HG03432 (cell line): ENCODE results near the gene IQCK.
"Not testable (repeated sequence)": the region's sequence is repeated elsewhere in the genome, so short reads cannot be mapped to it uniquely, and the experiment has no call there.

ENCODE experiments used
- ATAC-seq: cut with Tn5 transposase; IDR thresholded peaks from one replicate; pipeline ENCODE4 v1.9.1; 2021; ENCODE audit warnings: mild to moderate bottlenecking, moderate library complexity; ENCODE audit not compliant: unreplicated experiment

IQCK gene

DNA sequence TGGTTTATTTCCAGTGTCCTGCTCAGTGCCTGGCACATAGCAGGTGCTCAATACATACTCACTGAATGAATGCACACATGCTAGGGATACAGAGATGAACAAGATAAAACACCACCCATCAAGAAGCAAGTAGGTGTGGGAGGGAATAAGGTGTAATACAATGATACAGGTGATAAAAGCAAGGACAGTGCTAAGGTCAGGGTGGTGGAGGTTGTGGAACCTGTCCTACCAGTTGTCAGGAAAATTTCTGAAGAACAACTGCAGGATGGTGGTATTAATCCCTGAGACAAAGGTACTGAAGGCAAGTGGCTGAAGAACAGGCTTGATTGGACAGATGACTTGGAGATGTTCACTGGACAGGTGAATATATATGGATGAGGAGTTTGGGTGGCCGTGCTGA lies 1.9 kb upstream of the IQCK start:
- no peak for ATAC-seq

- ATAC-seq, result not testable (repeated sequence)
Observed at GRCh38 chr16:19716728-19717127, 1.3 kb upstream of the IQCK start.

DNA sequence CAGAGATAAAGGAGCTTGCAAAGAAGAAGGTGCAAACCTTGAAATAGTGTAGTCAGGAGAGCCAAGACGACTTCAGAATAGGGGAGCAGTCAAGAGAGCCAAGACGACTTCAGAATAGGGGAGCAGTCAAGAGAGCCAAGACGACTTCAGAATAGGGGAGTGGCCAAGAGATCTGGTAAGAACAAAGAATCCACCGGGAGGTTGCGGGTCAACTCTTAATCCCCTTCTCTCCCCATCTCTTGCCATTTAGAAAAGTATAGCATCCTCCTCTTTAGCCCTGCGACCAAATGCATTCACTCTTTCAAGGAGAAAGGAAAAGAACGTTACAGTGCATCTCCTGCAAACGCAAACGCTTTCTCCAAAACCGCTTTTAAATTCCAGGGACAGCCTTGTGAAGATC lies 757 bp upstream of the IQCK start:
- ATAC-seq, result no peak

DNA sequence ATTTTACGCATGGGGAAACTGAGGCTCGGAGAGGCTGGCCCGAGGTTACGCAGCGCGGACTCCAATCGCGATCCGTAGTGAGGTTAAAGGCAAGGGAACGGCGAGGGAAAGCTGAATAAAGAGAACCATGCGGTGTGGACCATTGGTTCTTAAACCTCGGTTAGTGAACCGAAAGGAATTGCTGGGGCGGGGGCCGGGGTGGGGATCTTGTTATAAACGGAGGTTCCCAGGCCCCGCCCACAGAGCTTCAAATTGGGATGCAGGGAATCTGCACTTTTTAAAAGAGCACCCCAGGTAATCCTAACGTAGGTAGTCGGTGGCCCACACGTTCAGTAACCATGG lies 524 bp downstream of the IQCK start:
- peak; percentile 1 for ATAC-seq

DNA sequence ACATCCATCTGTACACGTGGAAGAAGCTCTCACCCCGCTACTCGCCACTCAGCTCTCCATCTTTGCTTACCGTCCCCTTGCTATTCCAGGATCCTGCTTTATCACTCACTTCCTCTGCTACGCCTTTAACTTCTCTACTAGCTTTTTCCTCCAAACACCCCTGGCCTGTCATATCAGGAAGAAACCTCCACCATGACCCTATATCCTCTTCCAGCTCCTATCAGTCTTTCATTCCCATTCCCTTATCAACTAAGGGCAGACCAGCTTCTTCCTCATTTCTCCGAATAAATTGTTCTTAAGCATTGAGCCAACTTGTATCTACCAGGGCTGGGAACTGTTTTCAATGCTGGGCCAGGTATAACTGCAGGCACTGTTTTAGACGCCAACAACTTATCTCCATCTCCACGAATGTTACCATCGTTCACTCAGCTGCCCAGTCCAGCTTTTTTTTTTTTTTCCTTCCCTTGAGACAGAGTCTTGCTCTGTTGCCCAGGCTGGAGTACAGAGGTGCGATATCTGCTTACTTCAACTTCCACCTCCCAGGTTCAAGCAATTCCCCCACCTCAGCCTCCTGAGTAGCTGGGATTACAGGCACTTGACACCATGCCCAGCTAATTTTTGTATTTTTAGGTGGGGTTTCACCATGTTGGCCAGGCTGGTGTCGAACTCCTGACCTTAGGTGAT lies 4.3 kb downstream of the IQCK start:
- no peak for ATAC-seq

DNA sequence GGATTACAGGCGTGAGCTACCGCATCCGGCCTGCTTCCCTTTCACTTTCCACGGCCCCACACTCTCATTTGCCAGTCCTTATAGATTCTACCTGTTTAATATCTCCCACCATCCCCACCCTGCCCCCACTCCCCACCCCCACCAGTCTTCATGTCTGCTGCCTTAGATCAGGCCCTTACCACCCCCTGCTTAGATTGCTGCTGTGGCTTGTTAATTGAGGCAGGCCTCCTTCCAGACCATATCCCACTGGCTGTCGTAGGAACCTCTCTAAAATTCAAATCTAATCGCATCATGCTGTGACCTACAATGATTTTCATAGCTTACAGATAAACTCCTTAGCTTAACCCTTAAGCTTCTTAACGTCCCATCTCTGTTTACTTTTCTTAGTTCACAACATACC lies 4.9 kb downstream of the IQCK start:
- ATAC-seq, result no peak

- ATAC-seq, result no peak
Observed at GRCh38 chr16:19728636-19728965, 10.5 kb downstream of the IQCK start.

DNA sequence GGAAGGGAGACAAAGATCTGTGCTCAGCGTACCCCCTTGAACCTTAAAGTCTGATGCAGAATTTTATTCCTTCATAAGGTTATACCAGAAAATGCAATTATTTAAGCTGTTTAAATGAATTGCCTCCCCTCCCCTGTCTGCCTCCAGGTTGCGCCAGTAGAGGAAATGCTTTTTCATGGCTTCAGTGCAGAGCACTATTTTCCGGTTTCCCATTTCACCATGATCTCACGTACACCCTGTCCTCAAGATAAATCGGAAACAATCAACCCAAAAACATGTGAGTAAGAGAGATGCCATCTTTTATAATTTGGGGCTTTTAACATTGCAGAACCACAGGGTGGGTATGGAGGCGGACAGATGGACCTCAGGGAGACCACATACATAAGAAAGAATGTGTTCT lies 15.5 kb downstream of the IQCK start:
- ATAC-seq, result no peak

GRCh38 chr16:19735074-19735867 lies 17.2 kb downstream of the IQCK start:
- no peak for ATAC-seq

- ATAC-seq, result no peak
Observed at GRCh38 chr16:19737306-19738038, 19.4 kb downstream of the IQCK start.

GRCh38 chr16:19741354-19741753 lies 23.3 kb downstream of the IQCK start:
- ATAC-seq, result no peak

- no peak for ATAC-seq
Observed at GRCh38 chr16:19743816-19744159, 25.7 kb downstream of the IQCK start.

- ATAC-seq, result no peak
Observed at GRCh38 chr16:19744670-19745069, 26.6 kb downstream of the IQCK start.

GRCh38 chr16:19745286-19746010 lies 27.4 kb downstream of the IQCK start:
- no peak for ATAC-seq

DNA sequence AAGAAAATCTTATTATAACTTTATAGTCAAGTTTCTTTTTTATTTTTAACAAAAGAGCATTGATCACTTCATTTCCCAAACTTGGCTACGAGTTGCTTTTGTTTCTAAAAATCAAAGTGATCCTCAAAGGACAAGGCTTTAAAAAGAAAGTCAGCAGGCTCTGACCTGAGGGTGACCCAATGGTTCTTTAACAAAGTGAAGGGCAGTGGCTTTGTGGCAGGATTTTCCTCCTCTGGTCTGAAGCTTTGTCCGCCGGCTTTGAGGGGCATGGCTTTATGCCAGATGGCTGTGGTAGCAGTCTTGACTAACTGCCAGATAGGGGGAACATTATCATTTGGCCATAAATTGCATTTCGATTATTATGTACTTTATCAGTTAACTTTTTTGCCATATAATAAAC lies 28.5 kb downstream of the IQCK start:
- no peak for ATAC-seq

DNA sequence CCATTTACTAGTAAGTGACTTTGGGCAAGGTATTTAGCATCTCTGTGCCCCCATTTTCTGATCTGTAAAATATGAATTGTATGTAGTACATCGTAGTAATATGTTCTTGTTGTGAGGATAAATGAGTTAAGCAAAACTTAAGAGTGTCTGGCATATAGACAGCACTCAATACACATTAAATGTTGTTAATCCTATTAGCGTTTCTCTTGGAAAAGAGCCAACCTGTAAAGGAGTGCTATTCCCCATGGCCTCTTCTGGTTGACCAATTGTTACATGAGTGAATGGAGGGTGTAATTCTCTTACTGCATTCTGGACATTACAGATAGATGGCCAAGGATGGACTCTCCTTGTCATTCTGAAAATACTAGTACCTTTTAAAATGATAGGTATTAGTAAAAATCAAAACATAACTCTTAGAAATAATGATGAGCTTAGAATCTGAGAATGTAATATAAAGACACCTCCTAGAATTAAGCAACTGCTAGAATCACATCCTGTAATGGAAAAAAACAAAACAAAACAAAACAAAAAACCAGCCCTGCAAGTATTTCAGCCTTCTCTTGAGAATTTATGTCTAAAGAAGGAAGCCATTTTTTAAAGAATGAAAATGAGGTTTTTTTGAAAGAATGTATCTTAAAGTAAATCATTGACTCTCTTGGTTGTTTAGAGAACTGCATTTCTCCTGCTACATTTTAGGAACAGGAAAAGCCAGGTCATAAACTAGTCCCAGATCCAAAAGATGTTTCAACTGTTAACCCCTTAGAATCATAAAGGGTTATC lies 30.5 kb downstream of the IQCK start:
- no peak for ATAC-seq

DNA sequence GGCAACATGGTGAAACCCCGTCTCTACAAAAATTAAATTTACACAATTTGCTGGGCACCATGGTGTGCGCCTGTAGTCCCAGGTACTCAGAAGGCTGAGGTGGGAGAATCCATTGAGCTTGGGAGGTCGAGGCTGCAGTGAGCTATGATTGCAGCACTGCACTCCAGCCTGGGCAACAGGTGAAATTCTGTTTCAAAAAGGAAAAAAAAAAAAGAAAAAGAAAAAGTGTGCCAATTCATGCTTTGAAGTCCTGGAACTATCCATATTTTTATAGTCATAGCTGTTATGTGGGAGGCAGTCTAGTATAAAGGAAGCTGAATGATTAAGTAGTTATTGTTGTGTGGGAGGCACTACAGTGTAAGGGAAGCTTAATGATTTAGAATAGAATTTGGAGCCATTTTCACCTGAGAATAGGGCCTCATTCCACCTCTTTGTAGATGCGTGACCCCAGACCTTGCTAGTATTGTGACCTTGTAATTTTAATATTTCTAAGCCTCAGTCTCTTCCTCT lies 31.6 kb downstream of the IQCK start:
- no peak for ATAC-seq

GRCh38 chr16:19751478-19752385 lies 33.7 kb downstream of the IQCK start:
- ATAC-seq, result no peak

GRCh38 chr16:19753815-19754643 lies 36.0 kb downstream of the IQCK start:
- ATAC-seq, result no peak
